ENCODE measurements around the gene SLC1A2.

The SLC1A2 gene

GRCh38 chr11:35347921-35348331 lies 71.4 kb downstream of the SLC1A2 start:
- POLR2A ChIA-PET = interaction anchor here (1.3 kb wide), 1 partner anchor 11 kb away, joined by 4 read pairs; no protein-coding TSS in a partner anchor
- CTCF ChIA-PET = interaction anchor here (1.0 kb wide), 1 partner anchor 13 kb away, joined by 3 read pairs; no protein-coding TSS in a partner anchor
- H3K4me3 ChIP-seq (ENCODE audit: low read depth, low read length) = no peak overlapping the region
- DNase-seq (ENCODE audit: low read depth, low spot score) = peak; percentile 75
- no peak for TF ChIP-seq CTCF (IDR thresholded peaks at IDR 0.05; ENCODE audit: insufficient read depth, low read length, missing control alignments)

GRCh38 chr11:35347173-35347878 lies 72.0 kb downstream of the SLC1A2 start:
- CTCF ChIA-PET = interaction anchor here (1.0 to 1.5 kb wide), 3 partner anchors 10 to 45 kb away, joined by 3 to 5 read pairs (median 3); no protein-coding TSS in a partner anchor
- POLR2A ChIA-PET = interaction anchor here (1.3 kb wide), 1 partner anchor 10 kb away, joined by 4 read pairs; no protein-coding TSS in a partner anchor
- H3K4me3 ChIP-seq (ENCODE audit: low read depth, low read length) = no peak overlapping the region
- TF ChIP-seq CTCF (IDR thresholded peaks at IDR 0.05; ENCODE audit: insufficient read depth, low read length, missing control alignments) = no peak
- no peak for DNase-seq (ENCODE audit: low read depth, low spot score)

GRCh38 chr11:35346472-35347156 lies 72.7 kb downstream of the SLC1A2 start:
- TF ChIP-seq CTCF (IDR thresholded peaks at IDR 0.05; ENCODE audit: insufficient read depth, low read length, missing control alignments) = no peak
- no peak for DNase-seq (ENCODE audit: low read depth, low spot score)
- H3K4me3 ChIP-seq (ENCODE audit: low read depth, low read length) = no peak overlapping the region
- ChIA-PET POLR2A (no interaction called here), CTCF (interaction anchor here (1.3 to 1.5 kb wide), 2 partner anchors 9 to 45 kb away, joined by 3 to 5 read pairs; no protein-coding TSS in a partner anchor)

GRCh38 chr11:35344681-35345574 lies 74.4 kb downstream of the SLC1A2 start:
- TF ChIP-seq CTCF (IDR thresholded peaks at IDR 0.05; ENCODE audit: insufficient read depth, low read length, missing control alignments) = no peak
- no peak for DNase-seq (ENCODE audit: low read depth, low spot score)
- ChIA-PET CTCF (interaction anchor here (0.8 kb wide), 1 partner anchor 347 kb away, joined by 3 read pairs; no protein-coding TSS in a partner anchor), POLR2A (no interaction called here)
- H3K4me3 ChIP-seq (ENCODE audit: low read depth, low read length) = no peak overlapping the region

- no peak overlapping the region for H3K4me3 ChIP-seq (ENCODE audit: low read depth, low read length)
- CTCF ChIA-PET = no interaction called here
- no peak for DNase-seq (ENCODE audit: low read depth, low spot score)
- TF ChIP-seq CTCF (IDR thresholded peaks at IDR 0.05; ENCODE audit: insufficient read depth, low read length, missing control alignments) = no peak
- POLR2A ChIA-PET = no interaction called here
Observed at GRCh38 chr11:35343033-35343598, 76.2 kb downstream of the SLC1A2 start.
